Upper lobe of left lung (tissue), 4 donors: ENCODE data around the gene PPIG.

Experiments used
- POLR2A ChIP-seq, 4 donors: fragments of 450-650 bp; IDR thresholded peaks; one replicate each; pipeline ENCODE4 v1.5.1; 2016 to 2017; ENCODE audit warnings: antibody characterized with exemption in 4 of 4, mild to moderate bottlenecking in 2 of 4
- POLR2AphosphoS5 ChIP-seq, 2 donors: sonication (generic); formaldehyde crosslinking; IDR thresholded peaks; one replicate each; pipeline ENCODE4 v1.5.1; 2017; ENCODE audit warnings: antibody characterized with exemption in 2 of 2
- TF ChIP-seq, protein P1 (sequence below), 6 experiments: fragments of 450-650 bp in 4 of 6; fragments of 200-600 bp in 2 of 6; sonication (generic) in 2 of 6; IDR thresholded peaks; one replicate each; pipeline ENCODE4 v1.5.1; 2016 to 2019; ENCODE audit warnings: antibody characterized with exemption in 6 of 6

DNA sequence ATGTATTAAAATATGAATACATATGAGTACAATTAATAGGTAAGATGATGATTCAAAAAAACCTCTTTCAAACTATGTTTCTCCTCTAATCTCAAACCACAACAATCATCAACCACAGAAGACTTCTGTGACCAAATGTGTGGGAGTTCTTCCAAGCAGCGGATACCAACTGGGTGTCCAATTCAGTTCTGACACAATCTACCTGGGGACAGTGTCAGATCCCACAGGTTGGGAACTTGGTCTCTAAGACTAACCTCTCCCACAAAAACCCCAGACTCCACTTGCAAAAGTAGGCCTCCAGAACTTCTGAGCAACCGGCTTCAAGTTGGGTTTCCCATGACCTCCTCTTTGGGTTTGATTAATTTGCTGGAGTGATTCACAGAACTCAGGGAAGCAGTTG, 37.4 kb upstream of the PPIG start:
- TF ChIP-seq POLR2A (IDR thresholded peaks at IDR 0.05) (no peak), POLR2AphosphoS5 (IDR thresholded peaks at IDR 0.05) (no peak)
- TF ChIP-seq, protein P1, sequence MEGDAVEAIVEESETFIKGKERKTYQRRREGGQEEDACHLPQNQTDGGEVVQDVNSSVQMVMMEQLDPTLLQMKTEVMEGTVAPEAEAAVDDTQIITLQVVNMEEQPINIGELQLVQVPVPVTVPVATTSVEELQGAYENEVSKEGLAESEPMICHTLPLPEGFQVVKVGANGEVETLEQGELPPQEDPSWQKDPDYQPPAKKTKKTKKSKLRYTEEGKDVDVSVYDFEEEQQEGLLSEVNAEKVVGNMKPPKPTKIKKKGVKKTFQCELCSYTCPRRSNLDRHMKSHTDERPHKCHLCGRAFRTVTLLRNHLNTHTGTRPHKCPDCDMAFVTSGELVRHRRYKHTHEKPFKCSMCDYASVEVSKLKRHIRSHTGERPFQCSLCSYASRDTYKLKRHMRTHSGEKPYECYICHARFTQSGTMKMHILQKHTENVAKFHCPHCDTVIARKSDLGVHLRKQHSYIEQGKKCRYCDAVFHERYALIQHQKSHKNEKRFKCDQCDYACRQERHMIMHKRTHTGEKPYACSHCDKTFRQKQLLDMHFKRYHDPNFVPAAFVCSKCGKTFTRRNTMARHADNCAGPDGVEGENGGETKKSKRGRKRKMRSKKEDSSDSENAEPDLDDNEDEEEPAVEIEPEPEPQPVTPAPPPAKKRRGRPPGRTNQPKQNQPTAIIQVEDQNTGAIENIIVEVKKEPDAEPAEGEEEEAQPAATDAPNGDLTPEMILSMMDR (IDR thresholded peaks at IDR 0.05) = no peak
